HepG2 (cell line): ENCODE results near the gene NRN1L. TPM values are rescaled to one million over a fixed set of nuclear protein-coding genes. Genes with fewer than 3 reads are reported as not detected.

ENCODE experiments used
- ATAC-seq: fragments of 200-7000 bp; cut with Tn5 transposase; 3 replicates; pipeline ENCODE4 v1.9.1; 2020; ENCODE audit warnings: mild to moderate bottlenecking, moderate library complexity
- BruUV-seq: library from RNA; stranded (reverse); fragments of 400-500 nt; replicated peaks from 2 replicates; lab custom pipeline; 2021; lab: Mats Ljungman, UMichigan
- CTCF ChIA-PET: fragments of 300-600 bp; formaldehyde crosslinking; extraction: SDS; loops from one replicate; lab custom pipeline; 2021; ENCODE audit warnings: low total read pairs, inconsistent platforms, low intra/inter-chr PET ratio; lab: Yijun Ruan, JAX
- POLR2A ChIA-PET: fragments of 350-600 bp; sonication (Branson Sonifier 250); formaldehyde crosslinking; loops from one replicate; lab custom pipeline; 2020; ENCODE audit warnings: antibody characterized with exemption, inconsistent platforms; lab: Yijun Ruan, JAX
- DNase-seq: peaks from one replicate; pipeline ENCODE4 v3.0.0-alpha.2; 2015; ENCODE audit warnings: low spot score
- FAIRE-seq: peaks from 3 replicates; lab custom pipeline; 2011; peaks lifted over from hg19 to GRCh38; lab: Jason Lieb, UNC
- H2AFZ ChIP-seq: one replicate; pipeline ENCODE4 v1.6.1; 2011; ENCODE audit warnings: low read length, inconsistent platforms
- H3K27ac ChIP-seq: fragments of 300-600 bp; 3 replicates; pipeline ENCODE4 v1.8.0; 2011; ENCODE audit warnings: mixed run types, mild to moderate bottlenecking, mixed read lengths, low read length, inconsistent platforms; ENCODE audit not compliant: insufficient read depth; ENCODE audit errors: extremely low read length
- H3K27me3 ChIP-seq, 2 experiments: fragments of 200-600 bp in 1 of 2; 2 replicates in 1 of 2; 3 replicates in 1 of 2; pipeline versions ENCODE4 v1.6.0 to v1.8.0; 2011; ENCODE audit warnings: low read length in 2 of 2, mild to moderate bottlenecking in 2 of 2, moderate library complexity in 2 of 2, inconsistent platforms in 1 of 2; ENCODE audit not compliant: insufficient read depth in 2 of 2, control insufficient read depth in 1 of 2
- H3K36me3 ChIP-seq, 2 experiments: fragments of 200-600 bp in 1 of 2; replicated peaks in 1 of 2; 2 replicates in 1 of 2; 3 replicates in 1 of 2; pipeline versions ENCODE4 v1.5.1 to v1.8.0; 2011; ENCODE audit warnings: low read length in 2 of 2, inconsistent platforms in 1 of 2; ENCODE audit not compliant: insufficient read depth in 2 of 2, control insufficient read depth in 1 of 2
- H3K4me1 ChIP-seq: 2 replicates; pipeline ENCODE4 v1.5.1; 2012; ENCODE audit warnings: low read length, inconsistent platforms; ENCODE audit not compliant: insufficient read depth
- H3K4me2 ChIP-seq: 2 replicates; pipeline ENCODE4 v1.6.0; 2011; ENCODE audit warnings: low read depth, low read length, inconsistent platforms
- H3K4me3 ChIP-seq, 3 experiments: fragments of 200-600 bp in 1 of 3; sonication (generic), shearing (Covaris generic) in 1 of 3; replicated peaks in 1 of 3; 2 replicates each; pipeline ENCODE4 v1.5.1; 2011 to 2016; ENCODE audit warnings: low read length in 3 of 3, inconsistent platforms in 2 of 3, low read depth in 2 of 3, mild to moderate bottlenecking in 2 of 3, control low read depth in 1 of 3, mixed read lengths in 1 of 3; ENCODE audit not compliant: insufficient read depth in 1 of 3
- H3K79me2 ChIP-seq: one replicate; pipeline ENCODE4 v1.6.1; 2011; ENCODE audit warnings: low read length, inconsistent platforms; ENCODE audit not compliant: insufficient read depth
- H3K9ac ChIP-seq: 2 replicates; pipeline ENCODE4 v1.6.0; 2011; ENCODE audit warnings: mild to moderate bottlenecking, low read depth, low read length, inconsistent platforms; ENCODE audit not compliant: insufficient read depth
- H3K9me3 ChIP-seq: 2 replicates; pipeline ENCODE4 v1.5.1; 2012; ENCODE audit warnings: mild to moderate bottlenecking, low read length
- H4K20me1 ChIP-seq: 2 replicates; pipeline ENCODE4 v1.6.0; 2011; ENCODE audit warnings: inconsistent platforms, mild to moderate bottlenecking, low read length, moderate library complexity; ENCODE audit not compliant: insufficient read depth
- PBX2 ChIP-seq: IDR thresholded peaks from 2 replicates; pipeline ENCODE4 v1.6.1; 2016; ENCODE audit warnings: control low read depth
- POLR2A ChIP-seq, 2 experiments: IDR thresholded peaks; 2 replicates each; pipeline ENCODE4 v1.6.1; 2011; ENCODE audit warnings: low read depth in 2 of 2, low read length in 2 of 2, mild to moderate bottlenecking in 1 of 2, moderate library complexity in 1 of 2; ENCODE audit not compliant: insufficient read depth in 1 of 2
- POLR2AphosphoS5 ChIP-seq: IDR thresholded peaks from 2 replicates; pipeline ENCODE4 v1.6.1; 2012; ENCODE audit warnings: low read depth, low read length
- RBM22 ChIP-seq: fragments of 200-400 bp; formaldehyde crosslinking; optimal IDR thresholded peaks from 2 replicates; pipeline ENCODE3; 2017; ENCODE audit warnings: mild to moderate bottlenecking, low read length, moderate library complexity
- SIN3B ChIP-seq: fragments of 150-350 bp; IDR thresholded peaks from 2 replicates; pipeline ENCODE4 v1.6.1; 2014; ENCODE audit warnings: low read length
- ZNF468 ChIP-seq: sonication (generic); formaldehyde crosslinking; IDR thresholded peaks from 2 replicates; pipeline ENCODE4 v1.8.0; 2022; ENCODE audit warnings: mild to moderate bottlenecking, moderate library complexity, missing genetic modification reagents
- ZNF773 ChIP-seq: sonication (generic); formaldehyde crosslinking; IDR thresholded peaks from 2 replicates; pipeline ENCODE4 v1.4.0; 2020; ENCODE audit warnings: missing genetic modification reagents, borderline replicate concordance
- WGBS: methylation state at CpG from one replicate; pipeline ENCODE4 v1.1.6; 2017; ENCODE audit warnings: low lambda C conversion rate; 5-methylcytosine and 5-hydroxymethylcytosine counted together
- in situ Hi-C: cut with HindIII; loops from 2 replicates; pipeline ENCODE4 v1.10.0; 2017; ENCODE audit warnings: low pct_unique_long_range_greater_than_20kb; ENCODE audit not compliant: extremely low pct_ligation_motif_present
- intact Hi-C: fragments of 100-400 bp; cut with micrococcal nuclease; formaldehyde crosslinking; loops from one replicate; pipeline ENCODE4 v1.10.0; 2022; ENCODE audit not compliant: unreplicated experiment
- polyA plus RNA-seq, 8 experiments: library from polyadenylated mRNA; depleted of rRNA in 3 of 8; stranded (reverse) in 7 of 8; unstranded in 1 of 8; fragments of >200 nt; fragmentation: Illumina TruSeq in 4 of 8; extraction: Trizol in 4 of 8; gene quantifications; 2 replicates each; pipeline versions ENCODE4 v1.2.1 to v1.2.3, GENCODE V29; 2011 to 2016; ENCODE audit warnings: low read depth in 4 of 8, missing spikeins in 1 of 8, mixed read lengths in 1 of 8; ENCODE audit not compliant: insufficient read depth in 1 of 8
- total RNA-seq, 5 experiments: library from RNA; depleted of rRNA; stranded (reverse); fragments of >200 nt; fragmentation: Illumina TruSeq; extraction: Trizol; gene quantifications; 2 replicates each; pipeline ENCODE4 v1.2.3, GENCODE V29; 2016; ENCODE audit warnings: low read depth in 1 of 5

NRN1L gene
- total and polyA plus RNA-seq, 2 of the 13 experiments (the other 11 are each of a cell fraction or from before 2014, with no cell fraction given): 0.53 to 1.2 TPM

DNA sequence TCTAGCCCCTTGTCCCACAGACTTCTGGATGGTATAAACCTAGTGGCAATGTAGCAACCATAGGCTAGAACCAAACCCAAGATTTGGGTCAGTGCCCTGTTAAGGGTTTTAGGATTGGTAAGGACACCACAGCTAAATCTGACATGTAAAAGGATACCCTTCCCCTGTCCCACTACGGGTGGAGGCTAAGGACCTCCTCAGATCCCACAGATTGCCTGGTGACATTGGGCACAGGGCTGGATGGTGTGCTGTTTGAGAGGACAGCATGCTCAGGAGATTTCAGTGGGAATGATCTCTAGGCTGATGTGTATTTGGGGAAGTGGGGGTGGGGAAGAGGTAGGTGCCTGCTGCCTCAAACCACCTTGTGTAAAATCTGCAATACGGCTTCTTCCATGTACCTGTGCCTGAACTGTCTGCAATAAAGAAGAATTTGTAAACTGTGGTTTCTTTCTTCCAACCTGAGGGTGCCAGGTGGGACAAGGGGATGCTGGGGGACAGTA lies 12.5 kb upstream of the NRN1L start:
- no peak for FAIRE-seq
- intact Hi-C loops (loop anchor here (5.0 kb wide), 1 partner anchor 1335 kb away; no protein-coding TSS in a partner anchor), in situ Hi-C loops (no loop called here)
- H2AFZ ChIP-seq: no peak overlapping the region
- no peaks in the 10 kb centered on the region; a peak in 1 of 5 replicates for H3K27me3 ChIP-seq
- peak overlapping the region in 1 of 3 experiments; percentile 98; a peak in 1 of 6 replicates for H3K4me3 ChIP-seq
- ChIA-PET CTCF (interaction anchor here (2.9 kb wide), 1 partner anchor 56 kb away, joined by 18 read pairs; no protein-coding TSS in a partner anchor), POLR2A (interaction anchor here (1.0 to 1.3 kb wide), 2 partner anchors 14 to 26 kb away, joined by 4 to 6 read pairs; partner anchors contain the start of gene NUTF2)
- peaks cover 15% of the 10 kb centered on the region for H4K20me1 ChIP-seq
- BruUV-seq: no TSS peak
- 0 out of 2 replicates have a peak, but pooled peaks have one; percentile 14 for TF ChIP-seq POLR2AphosphoS5
- 0 out of 2 replicates have a peak, but pooled peaks have one; percentile 5 for TF ChIP-seq PBX2 (CRISPR knock-in tag)
- no peak for TF ChIP-seq SIN3B
- peak; percentile 55 for TF ChIP-seq RBM22
- no peak for TF ChIP-seq ZNF773 (CRISPR knock-in tag)
- peak; percentile 1; the same call in 1 of the 2 replicates for TF ChIP-seq ZNF468 (CRISPR knock-in tag)
- TF ChIP-seq POLR2A (IDR thresholded peaks at IDR 0.05; ENCODE audit: insufficient read depth in 1 of 2, low read depth in 2 of 2, low read length in 2 of 2): no peak
- H3K79me2 ChIP-seq: peaks cover 31% of the 10 kb centered on the region
- WGBS: 94% methylated on average over 2 of the region's 2 CpGs
- H3K36me3 ChIP-seq: peaks cover 37 to 62% of the 10 kb centered on the region in 2 experiments
- peaks cover 30% of the 10 kb centered on the region for H3K4me1 ChIP-seq
- ATAC-seq: no peak; the same call in 2 of the 3 replicates
- H3K4me2 ChIP-seq: peak overlapping the region; percentile 91
- H3K9me3 ChIP-seq: no peaks in the 10 kb centered on the region
- H3K27ac ChIP-seq: peak overlapping the region; percentile 66
- H3K9ac ChIP-seq: peak overlapping the region; percentile 85; the same call in 1 of the 2 replicates
- DNase-seq: no peak
